GM23248 (cell line): ENCODE results near the gene ATL1. TPM values are rescaled to one million over a fixed set of nuclear protein-coding genes. Genes with fewer than 3 reads are reported as not detected.

ENCODE experiments used
- DNase-seq: peaks from one replicate; pipeline ENCODE4 v3.0.0-alpha.2; 2015
- H2AFZ ChIP-seq: fragments of 200-600 bp; sonication (generic); 2 replicates; pipeline ENCODE4 v1.6.1; 2016; ENCODE audit warnings: antibody characterized with exemption
- H3F3A ChIP-seq: fragments of 200-600 bp; sonication (generic); 2 replicates; pipeline ENCODE4 v1.6.1; 2016; ENCODE audit warnings: mild to moderate bottlenecking, antibody characterized with exemption, mixed run types; ENCODE audit not compliant: insufficient read depth
- H3K27ac ChIP-seq: fragments of 200-600 bp; sonication (generic); 2 replicates; pipeline ENCODE4 v1.5.1; 2016; ENCODE audit warnings: mild to moderate bottlenecking
- H3K27me3 ChIP-seq: fragments of 200-600 bp; sonication (generic); replicated peaks from 2 replicates; pipeline ENCODE4 v1.6.1; 2016; ENCODE audit warnings: mild to moderate bottlenecking; ENCODE audit not compliant: insufficient read depth
- H3K36me3 ChIP-seq: fragments of 200-600 bp; sonication (generic); 2 replicates; pipeline ENCODE4 v1.6.1; 2016; ENCODE audit warnings: low read depth, mild to moderate bottlenecking
- H3K4me1 ChIP-seq: fragments of 200-600 bp; sonication (generic); 2 replicates; pipeline ENCODE4 v1.6.1; 2016; ENCODE audit warnings: mild to moderate bottlenecking; ENCODE audit not compliant: insufficient read depth
- H3K4me2 ChIP-seq: fragments of 200-600 bp; sonication (generic); one replicate; pipeline ENCODE4 v1.6.1; 2016; ENCODE audit warnings: mild to moderate bottlenecking; ENCODE audit not compliant: unreplicated experiment
- H3K4me3 ChIP-seq: fragments of 200-600 bp; sonication (generic); 2 replicates; pipeline ENCODE4 v1.5.1; 2016; ENCODE audit warnings: mild to moderate bottlenecking
- H3K79me2 ChIP-seq: fragments of 200-600 bp; sonication (generic); 2 replicates; pipeline ENCODE4 v1.6.1; 2016; ENCODE audit warnings: mild to moderate bottlenecking; ENCODE audit not compliant: insufficient read depth
- H3K9ac ChIP-seq: fragments of 200-600 bp; sonication (generic); 2 replicates; pipeline ENCODE4 v1.6.1; 2016; ENCODE audit warnings: mild to moderate bottlenecking
- H3K9me2 ChIP-seq: fragments of 200-600 bp; sonication (generic); 2 replicates; pipeline ENCODE4 v1.6.1; 2016; ENCODE audit warnings: mixed run types, mild to moderate bottlenecking, moderate library complexity; ENCODE audit not compliant: insufficient read depth
- H3K9me3 ChIP-seq: fragments of 200-600 bp; sonication (generic); one replicate; pipeline ENCODE4 v1.6.1; 2017; ENCODE audit warnings: low read depth
- H4K20me1 ChIP-seq: fragments of 200-600 bp; sonication (generic); 2 replicates; pipeline ENCODE4 v1.6.0; 2016; ENCODE audit not compliant: insufficient read depth
- EZH2 ChIP-seq: fragments of 200-600 bp; sonication (generic); IDR thresholded peaks from 2 replicates; pipeline ENCODE4 v1.6.1; 2018; ENCODE audit warnings: antibody characterized with exemption, mild to moderate bottlenecking; ENCODE audit not compliant: insufficient read depth, poor library complexity, severe bottlenecking
- EZH2phosphoT487 ChIP-seq: fragments of 200-600 bp; sonication (generic); IDR thresholded peaks from 2 replicates; pipeline ENCODE4 v1.6.1; 2018; ENCODE audit warnings: antibody characterized with exemption, moderate library complexity, mild to moderate bottlenecking, low read depth; ENCODE audit not compliant: insufficient read depth
- WGBS, 2 experiments: methylation state at CpG; one replicate each; pipeline ENCODE4 v1.1.6; 2015 to 2017; ENCODE audit warnings: low lambda C conversion rate in 2 of 2, low coverage in 1 of 2; ENCODE audit errors: missing lambda C conversion rate in 2 of 2; 5-methylcytosine and 5-hydroxymethylcytosine counted together
- in situ Hi-C: fragments of 300-500 bp; cut with MboI; formaldehyde crosslinking; loops from 2 replicates; pipeline ENCODE4 v1.15.0; 2020
- polyA plus RNA-seq: library from polyadenylated mRNA; unstranded; fragments of >200 nt; fragmentation: Nextera tagmentation; extraction: Ambion mirVana; gene quantifications from 2 replicates; pipeline ENCODE4 v1.2.1, GENCODE V29; 2016
- total RNA-seq: library from RNA; depleted of rRNA; stranded (reverse); fragments of >200 nt; shearing (Covaris generic); gene quantifications from 2 replicates; pipeline ENCODE4 v1.2.3, GENCODE V29; 2014

ATL1 gene
- total and polyA plus RNA-seq, 2 experiments from 2014 or later, result 10.8 to 11.4 TPM

DNA sequence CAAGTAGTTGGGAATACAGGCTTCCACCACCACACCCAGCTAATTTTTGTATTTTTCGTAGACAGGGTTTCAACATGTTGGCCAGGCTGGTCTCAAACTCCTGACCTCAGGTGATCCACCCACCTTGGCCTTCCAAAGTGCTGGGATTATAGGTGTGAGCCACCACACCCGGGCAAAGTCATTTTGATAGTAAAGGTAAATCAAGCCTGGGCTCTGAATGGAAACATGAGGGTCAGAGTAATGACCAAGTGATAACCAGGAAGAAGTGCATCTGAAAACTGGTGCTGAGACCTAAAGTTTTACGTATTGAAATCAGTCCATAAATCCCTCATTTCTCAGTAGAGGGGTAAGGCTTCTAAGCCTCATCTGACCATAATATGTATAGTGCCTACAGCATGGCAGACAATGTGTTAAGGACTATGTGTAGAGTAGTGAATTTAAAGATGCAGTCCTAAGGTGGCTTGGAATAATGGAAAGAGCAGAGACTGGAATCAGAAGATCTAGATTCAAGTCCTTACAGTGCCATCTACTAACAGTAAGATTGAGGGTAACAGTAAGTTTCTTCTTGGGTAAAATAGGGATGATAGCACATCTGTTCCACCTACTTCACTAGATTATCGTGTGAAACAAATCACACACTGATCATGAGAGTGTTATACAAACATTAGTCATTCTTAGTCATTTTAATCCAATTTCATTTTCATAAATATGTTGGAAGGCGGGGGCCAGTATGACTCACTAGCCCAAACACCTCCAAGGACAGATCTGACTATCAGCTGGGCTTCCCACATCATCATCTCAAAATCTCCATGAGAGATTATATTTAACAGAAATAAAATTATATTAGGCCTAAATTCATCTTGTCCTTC, 38.8 kb upstream of the ATL1 start:
- Histone ChIP-seq H3K4me2 (peak overlapping the region; percentile 58), H3K4me3 (peak overlapping the region; percentile 13; the same call in 1 of the 2 replicates), H4K20me1 (peaks cover 41% of the 10 kb centered on the region), H3K9me2 (no peaks in the 10 kb centered on the region), H3K79me2 (peaks cover 100% of the 10 kb centered on the region), H3K27ac (peak overlapping the region; percentile 75), H3K4me1 (peaks cover 34% of the 10 kb centered on the region), H3K27me3 (no peaks in the 10 kb centered on the region), H2AFZ (no peak overlapping the region), H3K9ac (peak overlapping the region; percentile 52), H3K36me3 (no peaks in the 10 kb centered on the region), H3K9me3 (no peaks in the 10 kb centered on the region), H3F3A (peaks cover 19% of the 10 kb centered on the region)
- WGBS, 2 experiments, result 33 to 38% methylated on average over 4 to 5 of the region's 5 CpGs
- in situ Hi-C loops, result no loop called here
- TF ChIP-seq EZH2phosphoT487 (no peak), EZH2 (no peak)
- DNase-seq, result peak; percentile 90

DNA sequence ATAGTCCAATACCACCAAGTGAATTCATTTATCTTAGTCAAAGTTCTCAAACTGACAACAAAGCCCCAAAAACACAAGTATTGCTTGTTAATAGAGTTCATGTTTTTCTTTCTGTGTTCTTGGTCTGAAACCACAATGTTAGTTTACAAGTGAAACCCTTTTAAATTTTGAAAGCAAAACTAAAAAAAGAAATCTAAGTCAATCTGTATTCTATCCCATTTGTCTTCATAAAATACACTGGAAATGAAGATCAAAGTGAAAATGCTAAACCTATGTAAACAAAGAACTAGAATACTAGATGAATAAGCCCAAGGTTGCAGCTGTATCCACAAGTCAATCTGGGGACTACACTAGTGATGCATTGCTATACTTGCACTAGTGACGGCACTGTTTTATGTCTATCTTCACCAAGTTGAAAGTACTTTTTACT, 38.0 kb upstream of the ATL1 start:
- Histone ChIP-seq H3K9ac (no peak overlapping the region), H3K9me2 (no peaks in the 10 kb centered on the region), H3K4me1 (peaks cover 40% of the 10 kb centered on the region), H3K4me3 (peak overlapping the region; percentile 13; the same call in 1 of the 2 replicates), H3K9me3 (no peaks in the 10 kb centered on the region), H3K36me3 (0 out of 2 replicates have a peak, but pooled peaks cover 3% of the 10 kb centered on the region), H4K20me1 (peaks cover 43% of the 10 kb centered on the region), H3K4me2 (peak overlapping the region; percentile 58), H3K27me3 (no peaks in the 10 kb centered on the region), H3K27ac (peak overlapping the region; percentile 75), H3K79me2 (peaks cover 100% of the 10 kb centered on the region), H2AFZ (no peak overlapping the region), H3F3A (peaks cover 19% of the 10 kb centered on the region)
- no peak for TF ChIP-seq EZH2phosphoT487
- no peak for TF ChIP-seq EZH2
- no peak for DNase-seq
- 95 to 97% methylated on average over 1 of the region's 1 CpG for WGBS, 2 experiments
- in situ Hi-C loops, result no loop called here

DNA sequence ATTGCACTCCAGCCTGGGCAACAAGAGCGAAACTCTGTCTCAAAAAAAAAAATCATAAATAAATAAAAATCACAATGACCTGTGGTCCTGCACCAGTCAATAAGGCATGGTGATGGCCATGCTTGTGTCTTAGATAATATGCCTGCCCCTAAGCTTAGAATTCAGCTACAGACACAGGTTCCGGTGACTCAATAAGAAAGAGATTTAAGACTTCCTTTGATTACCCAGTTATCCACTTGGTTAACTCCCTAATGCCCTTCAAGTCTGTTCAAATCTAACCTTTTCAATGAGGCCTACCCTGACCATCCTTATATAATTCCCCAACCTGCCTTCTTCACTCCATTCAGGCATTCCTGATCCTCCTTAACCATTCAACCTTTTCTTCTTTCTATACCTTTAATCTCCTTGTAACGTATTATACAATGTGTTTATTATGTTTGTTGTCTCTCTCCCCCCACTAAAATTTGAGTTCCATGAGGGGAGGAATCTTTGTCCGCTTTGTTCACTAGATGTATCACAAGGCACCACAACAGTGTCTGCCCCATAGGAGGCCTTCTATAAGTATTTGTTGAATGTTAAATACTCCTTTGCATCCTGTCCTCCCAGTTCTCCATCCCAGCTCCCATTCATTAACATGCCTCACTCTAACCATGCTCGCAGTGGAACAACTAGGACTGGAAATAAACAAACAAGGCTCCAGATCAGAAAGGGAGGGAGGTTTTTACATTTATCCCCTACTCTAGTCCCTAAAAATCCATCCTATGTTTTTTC, 36.5 kb upstream of the ATL1 start:
- WGBS, 2 experiments, result 80 to 81% methylated on average over 5 of the region's 5 CpGs
- no peak overlapping the region for H3K4me2 ChIP-seq

DNA sequence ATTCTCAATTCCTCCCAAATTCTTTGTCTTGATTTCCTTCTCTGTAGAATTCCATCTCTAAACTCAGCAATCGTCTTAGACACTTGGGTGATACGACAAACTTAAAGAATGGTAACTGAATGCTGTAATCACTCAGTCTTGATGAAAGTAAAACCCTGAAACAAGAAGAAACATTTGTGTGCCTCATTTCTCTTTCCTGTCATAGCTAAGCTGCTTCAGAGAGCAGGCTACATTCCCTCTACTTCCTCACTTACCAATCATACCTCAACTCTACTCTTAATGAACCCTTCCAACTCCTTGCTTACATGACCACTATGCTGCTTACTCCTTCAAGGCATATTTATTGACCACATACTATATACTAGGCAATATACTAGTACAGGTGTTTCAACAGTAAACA, 35.9 kb upstream of the ATL1 start:
- Histone ChIP-seq H3K27ac (no peak overlapping the region), H3K36me3 (0 out of 2 replicates have a peak, but pooled peaks cover 3% of the 10 kb centered on the region), H3K4me3 (no peak overlapping the region), H4K20me1 (peaks cover 40% of the 10 kb centered on the region), H3F3A (peaks cover 32% of the 10 kb centered on the region), H3K27me3 (no peaks in the 10 kb centered on the region), H2AFZ (no peak overlapping the region), H3K79me2 (peaks cover 99% of the 10 kb centered on the region), H3K9me3 (no peaks in the 10 kb centered on the region), H3K9me2 (no peaks in the 10 kb centered on the region), H3K9ac (no peak overlapping the region), H3K4me1 (peaks cover 61% of the 10 kb centered on the region), H3K4me2 (no peak overlapping the region)
- no peak for DNase-seq
- no peak for TF ChIP-seq EZH2phosphoT487
- no peak for TF ChIP-seq EZH2
- WGBS, 2 experiments, result 76% methylated on average over 2 of the region's 2 CpGs
- in situ Hi-C loops, result no loop called here

More for the DNA sequence above, 36.5 kb upstream of the ATL1 start:
- no peak overlapping the region for H2AFZ ChIP-seq
- in situ Hi-C loops, result no loop called here
- peaks cover 43% of the 10 kb centered on the region for H4K20me1 ChIP-seq
- H3K36me3 ChIP-seq, result 0 out of 2 replicates have a peak, but pooled peaks cover 3% of the 10 kb centered on the region
- H3K27me3 ChIP-seq, result no peaks in the 10 kb centered on the region
- H3K4me1 ChIP-seq, result peaks cover 55% of the 10 kb centered on the region
- peaks cover 99% of the 10 kb centered on the region for H3K79me2 ChIP-seq
- H3K4me3 ChIP-seq, result no peak overlapping the region
- peaks cover 26% of the 10 kb centered on the region for H3F3A ChIP-seq
- H3K27ac ChIP-seq, result no peak overlapping the region
- no peak overlapping the region for H3K9ac ChIP-seq
- no peak for DNase-seq
- no peaks in the 10 kb centered on the region for H3K9me3 ChIP-seq
- no peaks in the 10 kb centered on the region for H3K9me2 ChIP-seq
- TF ChIP-seq EZH2, result no peak
- TF ChIP-seq EZH2phosphoT487, result no peak
